HepG2 (cell line): ENCODE data around the gene C14orf119. TPM values are rescaled to one million over a fixed set of nuclear protein-coding genes. Genes with fewer than 3 reads are reported as not detected.
A peak's percentile ranks its signal among the peaks of the same experiment; 100 is the strongest.

ENCODE experiments used
- ARNTL ChIP-seq: sonication (generic); formaldehyde crosslinking; IDR thresholded peaks from 2 replicates; pipeline ENCODE4 v1.4.0; 2020; ENCODE audit warnings: mild to moderate bottlenecking, missing genetic modification reagents
- MYC ChIP-seq: sonication (generic); formaldehyde crosslinking; IDR thresholded peaks from 2 replicates; pipeline ENCODE4 v1.9.0; 2021; ENCODE audit warnings: missing genetic modification reagents, borderline replicate concordance
- NAIF1 ChIP-seq: sonication (generic); formaldehyde crosslinking; IDR thresholded peaks from 2 replicates; pipeline ENCODE4 v1.5.0; 2020; ENCODE audit warnings: mild to moderate bottlenecking, missing genetic modification reagents, borderline replicate concordance
- TBX3 ChIP-seq: fragments of 450-650 bp; IDR thresholded peaks from 2 replicates; pipeline ENCODE4 v1.6.1; 2017; ENCODE audit warnings: antibody characterized with exemption, mild to moderate bottlenecking, inconsistent platforms, borderline replicate concordance
- ZNF780A ChIP-seq: sonication (generic); formaldehyde crosslinking; IDR thresholded peaks from 2 replicates; pipeline ENCODE4 v1.8.0; 2022; ENCODE audit warnings: mild to moderate bottlenecking, missing genetic modification reagents, moderate library complexity
- polyA plus RNA-seq, 8 experiments: library from polyadenylated mRNA; depleted of rRNA in 3 of 8; stranded (reverse) in 7 of 8; unstranded in 1 of 8; fragments of >200 nt; fragmentation: Illumina TruSeq in 4 of 8; extraction: Trizol in 4 of 8; gene quantifications; 2 replicates each; pipeline versions ENCODE4 v1.2.1 to v1.2.3, GENCODE V29; 2011 to 2016; ENCODE audit warnings: low read depth in 4 of 8, missing spikeins in 1 of 8, mixed read lengths in 1 of 8; ENCODE audit not compliant: insufficient read depth in 1 of 8
- total RNA-seq, 5 experiments: library from RNA; depleted of rRNA; stranded (reverse); fragments of >200 nt; fragmentation: Illumina TruSeq; extraction: Trizol; gene quantifications; 2 replicates each; pipeline ENCODE4 v1.2.3, GENCODE V29; 2016; ENCODE audit warnings: low read depth in 1 of 5
- TF ChIP-seq, protein P1 (sequence below), 2 experiments: fragments of 450-650 bp in 1 of 2; sonication (generic) in 1 of 2; formaldehyde crosslinking in 1 of 2; IDR thresholded peaks; 2 replicates each; pipeline versions ENCODE4 v1.6.1 to v1.8.0; 2016 to 2022; ENCODE audit warnings: antibody characterized with exemption in 1 of 2, mild to moderate bottlenecking in 1 of 2, missing genetic modification reagents in 1 of 2
- TF ChIP-seq, protein P2 (sequence below), 2 experiments: sonication (generic) in 1 of 2; formaldehyde crosslinking in 1 of 2; IDR thresholded peaks; 2 replicates each; pipeline versions ENCODE4 v1.6.1 to v1.9.0; 2014 to 2022; ENCODE audit warnings: antibody characterized with exemption in 1 of 2, borderline replicate concordance in 1 of 2, inconsistent platforms in 1 of 2, low read depth in 1 of 2, missing genetic modification reagents in 1 of 2
- TF ChIP-seq, protein P3 (sequence below): sonication (generic); formaldehyde crosslinking; IDR thresholded peaks from 2 replicates; pipeline ENCODE4 v1.4.0; 2020; ENCODE audit warnings: missing genetic modification reagents

Gene C14orf119
- total and polyA plus RNA-seq, 2 of the 13 experiments (the other 11 are each of a cell fraction or from before 2014, with no cell fraction given) = 117 to 206 TPM

DNA sequence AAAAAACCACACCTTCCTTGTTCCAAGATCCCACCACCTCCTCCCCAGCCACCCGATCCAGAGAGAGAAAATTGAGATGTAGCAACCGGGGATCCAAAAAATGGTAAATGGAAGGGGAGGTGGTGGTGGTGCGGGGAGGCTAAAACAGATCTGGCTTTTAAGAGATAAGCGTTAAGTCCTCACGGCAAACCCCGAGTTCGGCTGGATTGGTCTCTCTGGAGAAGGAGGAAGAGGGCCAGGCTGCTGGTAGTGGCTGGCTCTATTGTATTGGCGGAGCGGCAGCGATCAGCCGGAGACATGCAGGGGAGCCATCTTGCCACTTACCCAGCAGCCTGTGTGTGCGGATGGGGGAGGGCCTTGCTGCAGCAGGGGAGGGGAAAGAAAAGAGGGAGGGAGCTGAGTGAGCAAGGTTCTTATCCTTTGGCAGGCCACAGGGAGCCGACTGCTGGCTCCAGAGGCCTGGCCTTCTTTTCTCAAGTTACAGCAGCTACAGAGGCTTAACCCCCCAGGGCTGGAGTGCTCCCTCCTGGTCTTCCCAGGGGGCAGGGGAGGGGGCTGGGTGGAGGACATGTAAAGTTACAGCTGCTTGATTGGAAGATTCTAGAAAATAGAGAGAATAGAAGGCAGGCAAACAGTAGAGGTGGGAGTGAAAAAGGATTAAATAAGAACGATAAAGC is 23.9 kb upstream of the C14orf119 start (continued):
- TF ChIP-seq, protein P1, sequence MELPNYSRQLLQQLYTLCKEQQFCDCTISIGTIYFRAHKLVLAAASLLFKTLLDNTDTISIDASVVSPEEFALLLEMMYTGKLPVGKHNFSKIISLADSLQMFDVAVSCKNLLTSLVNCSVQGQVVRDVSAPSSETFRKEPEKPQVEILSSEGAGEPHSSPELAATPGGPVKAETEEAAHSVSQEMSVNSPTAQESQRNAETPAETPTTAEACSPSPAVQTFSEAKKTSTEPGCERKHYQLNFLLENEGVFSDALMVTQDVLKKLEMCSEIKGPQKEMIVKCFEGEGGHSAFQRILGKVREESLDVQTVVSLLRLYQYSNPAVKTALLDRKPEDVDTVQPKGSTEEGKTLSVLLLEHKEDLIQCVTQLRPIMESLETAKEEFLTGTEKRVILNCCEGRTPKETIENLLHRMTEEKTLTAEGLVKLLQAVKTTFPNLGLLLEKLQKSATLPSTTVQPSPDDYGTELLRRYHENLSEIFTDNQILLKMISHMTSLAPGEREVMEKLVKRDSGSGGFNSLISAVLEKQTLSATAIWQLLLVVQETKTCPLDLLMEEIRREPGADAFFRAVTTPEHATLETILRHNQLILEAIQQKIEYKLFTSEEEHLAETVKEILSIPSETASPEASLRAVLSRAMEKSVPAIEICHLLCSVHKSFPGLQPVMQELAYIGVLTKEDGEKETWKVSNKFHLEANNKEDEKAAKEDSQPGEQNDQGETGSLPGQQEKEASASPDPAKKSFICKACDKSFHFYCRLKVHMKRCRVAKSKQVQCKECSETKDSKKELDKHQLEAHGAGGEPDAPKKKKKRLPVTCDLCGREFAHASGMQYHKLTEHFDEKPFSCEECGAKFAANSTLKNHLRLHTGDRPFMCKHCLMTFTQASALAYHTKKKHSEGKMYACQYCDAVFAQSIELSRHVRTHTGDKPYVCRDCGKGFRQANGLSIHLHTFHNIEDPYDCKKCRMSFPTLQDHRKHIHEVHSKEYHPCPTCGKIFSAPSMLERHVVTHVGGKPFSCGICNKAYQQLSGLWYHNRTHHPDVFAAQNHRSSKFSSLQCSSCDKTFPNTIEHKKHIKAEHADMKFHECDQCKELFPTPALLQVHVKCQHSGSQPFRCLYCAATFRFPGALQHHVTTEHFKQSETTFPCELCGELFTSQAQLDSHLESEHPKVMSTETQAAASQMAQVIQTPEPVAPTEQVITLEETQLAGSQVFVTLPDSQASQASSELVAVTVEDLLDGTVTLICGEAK (IDR thresholded peaks at IDR 0.05) = no peak
- TF ChIP-seq, protein P1 (CRISPR knock-in tag; IDR thresholded peaks at IDR 0.05) = peak; percentile 62
- TF ChIP-seq ARNTL = peak; percentile 54; the same call in 1 of the 2 replicates
- TF ChIP-seq, protein P2, sequence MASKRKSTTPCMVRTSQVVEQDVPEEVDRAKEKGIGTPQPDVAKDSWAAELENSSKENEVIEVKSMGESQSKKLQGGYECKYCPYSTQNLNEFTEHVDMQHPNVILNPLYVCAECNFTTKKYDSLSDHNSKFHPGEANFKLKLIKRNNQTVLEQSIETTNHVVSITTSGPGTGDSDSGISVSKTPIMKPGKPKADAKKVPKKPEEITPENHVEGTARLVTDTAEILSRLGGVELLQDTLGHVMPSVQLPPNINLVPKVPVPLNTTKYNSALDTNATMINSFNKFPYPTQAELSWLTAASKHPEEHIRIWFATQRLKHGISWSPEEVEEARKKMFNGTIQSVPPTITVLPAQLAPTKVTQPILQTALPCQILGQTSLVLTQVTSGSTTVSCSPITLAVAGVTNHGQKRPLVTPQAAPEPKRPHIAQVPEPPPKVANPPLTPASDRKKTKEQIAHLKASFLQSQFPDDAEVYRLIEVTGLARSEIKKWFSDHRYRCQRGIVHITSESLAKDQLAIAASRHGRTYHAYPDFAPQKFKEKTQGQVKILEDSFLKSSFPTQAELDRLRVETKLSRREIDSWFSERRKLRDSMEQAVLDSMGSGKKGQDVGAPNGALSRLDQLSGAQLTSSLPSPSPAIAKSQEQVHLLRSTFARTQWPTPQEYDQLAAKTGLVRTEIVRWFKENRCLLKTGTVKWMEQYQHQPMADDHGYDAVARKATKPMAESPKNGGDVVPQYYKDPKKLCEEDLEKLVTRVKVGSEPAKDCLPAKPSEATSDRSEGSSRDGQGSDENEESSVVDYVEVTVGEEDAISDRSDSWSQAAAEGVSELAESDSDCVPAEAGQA (IDR thresholded peaks at IDR 0.05; ENCODE audit: low read depth) = peak; percentile 80; the same call in 1 of the 2 replicates
- TF ChIP-seq, protein P2 (CRISPR knock-in tag; IDR thresholded peaks at IDR 0.05; ENCODE audit: borderline replicate concordance) = no peak
- TF ChIP-seq, protein P3, sequence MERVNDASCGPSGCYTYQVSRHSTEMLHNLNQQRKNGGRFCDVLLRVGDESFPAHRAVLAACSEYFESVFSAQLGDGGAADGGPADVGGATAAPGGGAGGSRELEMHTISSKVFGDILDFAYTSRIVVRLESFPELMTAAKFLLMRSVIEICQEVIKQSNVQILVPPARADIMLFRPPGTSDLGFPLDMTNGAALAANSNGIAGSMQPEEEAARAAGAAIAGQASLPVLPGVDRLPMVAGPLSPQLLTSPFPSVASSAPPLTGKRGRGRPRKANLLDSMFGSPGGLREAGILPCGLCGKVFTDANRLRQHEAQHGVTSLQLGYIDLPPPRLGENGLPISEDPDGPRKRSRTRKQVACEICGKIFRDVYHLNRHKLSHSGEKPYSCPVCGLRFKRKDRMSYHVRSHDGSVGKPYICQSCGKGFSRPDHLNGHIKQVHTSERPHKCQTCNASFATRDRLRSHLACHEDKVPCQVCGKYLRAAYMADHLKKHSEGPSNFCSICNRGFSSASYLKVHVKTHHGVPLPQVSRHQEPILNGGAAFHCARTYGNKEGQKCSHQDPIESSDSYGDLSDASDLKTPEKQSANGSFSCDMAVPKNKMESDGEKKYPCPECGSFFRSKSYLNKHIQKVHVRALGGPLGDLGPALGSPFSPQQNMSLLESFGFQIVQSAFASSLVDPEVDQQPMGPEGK (CRISPR knock-in tag) = peak; percentile 96
- peak; percentile 61; the same call in 1 of the 2 replicates for TF ChIP-seq NAIF1 (CRISPR knock-in tag)
- peak; percentile 86; the same call in 1 of the 2 replicates for TF ChIP-seq MYC (CRISPR knock-in tag)
- TF ChIP-seq TBX3 = no peak
- TF ChIP-seq ZNF780A (CRISPR knock-in tag) = no peak
